HCT116 (cell line): ENCODE results near the gene SLC51A.

Source experiments
- ELF1 ChIP-seq: IDR thresholded peaks from 2 replicates; pipeline ENCODE4 v1.6.1; 2012; ENCODE audit warnings: low read depth, borderline replicate concordance
- EZH2 ChIP-seq: fragments of 200-600 bp; sonication (generic); IDR thresholded peaks from 2 replicates; pipeline ENCODE4 v1.6.1; 2017; ENCODE audit warnings: antibody characterized with exemption, mixed run types
- EZH2phosphoT487 ChIP-seq: fragments of 200-600 bp; IDR thresholded peaks from 2 replicates; pipeline ENCODE4 v1.6.1; 2018; ENCODE audit warnings: antibody characterized with exemption, borderline replicate concordance
- JUND ChIP-seq: IDR thresholded peaks from 2 replicates; pipeline ENCODE4 v1.6.1; 2012
- POLR2AphosphoS5 ChIP-seq: IDR thresholded peaks from 2 replicates; pipeline ENCODE4 v1.6.1; 2011; ENCODE audit warnings: mild to moderate bottlenecking, low read depth, low read length, moderate library complexity
- RAD21 ChIP-seq: IDR thresholded peaks from 2 replicates; pipeline ENCODE4 v1.6.1; 2012; ENCODE audit warnings: low read depth, mild to moderate bottlenecking
- SRF ChIP-seq: IDR thresholded peaks from 2 replicates; pipeline ENCODE4 v1.6.1; 2012; ENCODE audit warnings: low read depth
- TF ChIP-seq, protein P1 (sequence below), 3 experiments: fragments of 200-600 bp in 1 of 3; sonication (generic) in 1 of 3; IDR thresholded peaks in 2 of 3; conservative IDR thresholded peaks in 1 of 3; 2 replicates each; pipeline ENCODE4 v1.5.1; 2012 to 2017; ENCODE audit warnings: low read depth in 2 of 3, low read length in 2 of 3, antibody characterized with exemption in 1 of 3, borderline replicate concordance in 1 of 3, control low read depth in 1 of 3, mild to moderate bottlenecking in 1 of 3, mixed read lengths in 1 of 3, mixed run types in 1 of 3, moderate library complexity in 1 of 3; ENCODE audit not compliant: insufficient read depth in 1 of 3
- TF ChIP-seq, protein P2 (sequence below): IDR thresholded peaks from 2 replicates; pipeline ENCODE4 v1.6.1; 2012
- TF ChIP-seq, protein P3 (sequence below): IDR thresholded peaks from 2 replicates; pipeline ENCODE4 v1.6.1; 2012

GRCh38 chr3:196194542-196194915 is 21.8 kb upstream of the SLC51A start:
- TF ChIP-seq RAD21 (no peak), POLR2AphosphoS5 (no peak), EZH2phosphoT487 (no peak), ELF1 (no peak), JUND (no peak), EZH2 (no peak), SRF (no peak)
- TF ChIP-seq, protein P1, sequence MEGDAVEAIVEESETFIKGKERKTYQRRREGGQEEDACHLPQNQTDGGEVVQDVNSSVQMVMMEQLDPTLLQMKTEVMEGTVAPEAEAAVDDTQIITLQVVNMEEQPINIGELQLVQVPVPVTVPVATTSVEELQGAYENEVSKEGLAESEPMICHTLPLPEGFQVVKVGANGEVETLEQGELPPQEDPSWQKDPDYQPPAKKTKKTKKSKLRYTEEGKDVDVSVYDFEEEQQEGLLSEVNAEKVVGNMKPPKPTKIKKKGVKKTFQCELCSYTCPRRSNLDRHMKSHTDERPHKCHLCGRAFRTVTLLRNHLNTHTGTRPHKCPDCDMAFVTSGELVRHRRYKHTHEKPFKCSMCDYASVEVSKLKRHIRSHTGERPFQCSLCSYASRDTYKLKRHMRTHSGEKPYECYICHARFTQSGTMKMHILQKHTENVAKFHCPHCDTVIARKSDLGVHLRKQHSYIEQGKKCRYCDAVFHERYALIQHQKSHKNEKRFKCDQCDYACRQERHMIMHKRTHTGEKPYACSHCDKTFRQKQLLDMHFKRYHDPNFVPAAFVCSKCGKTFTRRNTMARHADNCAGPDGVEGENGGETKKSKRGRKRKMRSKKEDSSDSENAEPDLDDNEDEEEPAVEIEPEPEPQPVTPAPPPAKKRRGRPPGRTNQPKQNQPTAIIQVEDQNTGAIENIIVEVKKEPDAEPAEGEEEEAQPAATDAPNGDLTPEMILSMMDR (IDR thresholded peaks at IDR 0.05 in 2 of 3, conservative IDR thresholded peaks at IDR 0.05 in 1 of 3; ENCODE audit: borderline replicate concordance in 1 of 3, insufficient read depth in 1 of 3, low read depth in 2 of 3, low read length in 2 of 3), result no peak
- TF ChIP-seq, protein P2, sequence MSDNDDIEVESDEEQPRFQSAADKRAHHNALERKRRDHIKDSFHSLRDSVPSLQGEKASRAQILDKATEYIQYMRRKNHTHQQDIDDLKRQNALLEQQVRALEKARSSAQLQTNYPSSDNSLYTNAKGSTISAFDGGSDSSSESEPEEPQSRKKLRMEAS, result no peak
- TF ChIP-seq, protein P3, sequence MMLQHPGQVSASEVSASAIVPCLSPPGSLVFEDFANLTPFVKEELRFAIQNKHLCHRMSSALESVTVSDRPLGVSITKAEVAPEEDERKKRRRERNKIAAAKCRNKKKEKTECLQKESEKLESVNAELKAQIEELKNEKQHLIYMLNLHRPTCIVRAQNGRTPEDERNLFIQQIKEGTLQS, result no peak
